Astrocyte (in vitro differentiated cells and primary cell): ENCODE results near the gene RABGAP1L. TPM values are rescaled to one million over a fixed set of nuclear protein-coding genes. Genes with fewer than 3 reads are reported as not detected.
A peak's percentile ranks its signal among the peaks of the same experiment; 100 is the strongest.

Experiments
- DNase-seq: peaks from one replicate; pipeline ENCODE4 v3.0.0-alpha.2; 2010; ENCODE audit warnings: low read depth
- FAIRE-seq: peaks from 2 replicates; lab custom pipeline; 2011; peaks lifted over from hg19 to GRCh38; lab: Jason Lieb, UNC
- H2AFZ ChIP-seq: 2 replicates; pipeline ENCODE4 v1.6.0; 2012; ENCODE audit warnings: low read depth, low read length, inconsistent platforms
- H3K27ac ChIP-seq: 2 replicates; pipeline ENCODE4 v1.5.1; 2011; ENCODE audit warnings: low read depth, low read length, inconsistent platforms
- H3K27me3 ChIP-seq: 2 replicates; pipeline ENCODE4 v1.6.0; 2011; ENCODE audit warnings: low read length, inconsistent platforms; ENCODE audit not compliant: insufficient read depth
- H3K36me3 ChIP-seq: 2 replicates; pipeline ENCODE4 v1.5.1; 2011; ENCODE audit warnings: low read length, inconsistent platforms; ENCODE audit not compliant: insufficient read depth
- H3K4me1 ChIP-seq: 2 replicates; pipeline ENCODE4 v1.5.1; 2011; ENCODE audit warnings: low read length, inconsistent platforms; ENCODE audit not compliant: insufficient read depth
- H3K4me2 ChIP-seq: 2 replicates; pipeline ENCODE4 v1.6.0; 2012; ENCODE audit warnings: low read length, inconsistent platforms
- H3K4me3 ChIP-seq: 2 replicates; pipeline ENCODE4 v1.5.1; 2011; ENCODE audit warnings: low read depth, mild to moderate bottlenecking, low read length, inconsistent platforms; ENCODE audit not compliant: insufficient read depth
- H3K79me2 ChIP-seq: 2 replicates; pipeline ENCODE4 v1.6.0; 2012; ENCODE audit warnings: mild to moderate bottlenecking, low read length, inconsistent platforms; ENCODE audit not compliant: insufficient read depth
- H3K9ac ChIP-seq: 2 replicates; pipeline ENCODE4 v1.6.0; 2012; ENCODE audit warnings: mild to moderate bottlenecking, low read length, inconsistent platforms
- H3K9me3 ChIP-seq: 2 replicates; pipeline ENCODE4 v1.5.1; 2012; ENCODE audit warnings: low read depth, mild to moderate bottlenecking, low read length, inconsistent platforms; ENCODE audit not compliant: insufficient read depth
- H4K20me1 ChIP-seq: 2 replicates; pipeline ENCODE4 v1.6.0; 2012; ENCODE audit warnings: low read length, inconsistent platforms; ENCODE audit not compliant: insufficient read depth
- H3K27ac Mint-ChIP-seq: one replicate; pipeline ENCODE4 v1.8.0; 2021; ENCODE audit warnings: mild to moderate bottlenecking, mixed read lengths; ENCODE audit not compliant: unreplicated experiment
- H3K27me3 Mint-ChIP-seq: one replicate; pipeline ENCODE4 v1.8.0; 2021; ENCODE audit warnings: low read depth, mixed read lengths; ENCODE audit not compliant: unreplicated experiment
- H3K36me3 Mint-ChIP-seq: one replicate; pipeline ENCODE4 v1.8.0; 2021; ENCODE audit warnings: low read depth, mixed read lengths; ENCODE audit not compliant: unreplicated experiment
- H3K4me1 Mint-ChIP-seq: one replicate; pipeline ENCODE4 v1.8.0; 2021; ENCODE audit warnings: low read depth, mixed read lengths; ENCODE audit not compliant: unreplicated experiment
- H3K4me3 Mint-ChIP-seq: one replicate; pipeline ENCODE4 v1.8.0; 2021; ENCODE audit warnings: mild to moderate bottlenecking, moderate library complexity, mixed read lengths; ENCODE audit not compliant: unreplicated experiment
- H3K9me3 Mint-ChIP-seq: one replicate; pipeline ENCODE4 v1.8.0; 2021; ENCODE audit warnings: mild to moderate bottlenecking, mixed read lengths; ENCODE audit not compliant: unreplicated experiment
- CTCF ChIP-seq: IDR thresholded peaks from 2 replicates; pipeline ENCODE4 v1.5.1; 2011; ENCODE audit warnings: low read depth, mild to moderate bottlenecking, inconsistent platforms, low read length, moderate library complexity; ENCODE audit not compliant: insufficient read depth
- EZH2 ChIP-seq: IDR thresholded peaks from 2 replicates; pipeline ENCODE4 v1.6.1; 2012; ENCODE audit warnings: mild to moderate bottlenecking, low read length, inconsistent platforms; ENCODE audit not compliant: insufficient read depth
- total RNA-seq: library from RNA; stranded (reverse); gene quantifications from 2 replicates; pipeline ENCODE4 v1.2.1, GENCODE V29; 2021

The RABGAP1L gene
- total RNA-seq, 1 donor from 2014 or later = 40.2 TPM

GRCh38 chr1:174971902-174972301 is 812.6 kb downstream of the RABGAP1L start:
- Histone ChIP-seq H3K4me2 (no peak overlapping the region), H2AFZ (no peak overlapping the region), H3K9me3 (no peaks in the 10 kb centered on the region), H4K20me1 (no peaks in the 10 kb centered on the region), H3K27ac (no peak overlapping the region), H3K9ac (no peak overlapping the region), H3K36me3 (no peaks in the 10 kb centered on the region), H3K27me3 (peaks cover 18% of the 10 kb centered on the region), H3K4me1 (peaks cover 33% of the 10 kb centered on the region), H3K79me2 (no peaks in the 10 kb centered on the region), H3K4me3 (no peak overlapping the region)
- Mint-ChIP-seq H3K4me3 (no peak overlapping the region), H3K36me3 (peaks cover 7% of the 10 kb centered on the region), H3K9me3 (no peaks in the 10 kb centered on the region), H3K27ac (peak overlapping the region; percentile 91), H3K4me1 (peaks cover 53% of the 10 kb centered on the region), H3K27me3 (no peaks in the 10 kb centered on the region)
- no peak for FAIRE-seq
- TF ChIP-seq EZH2 = no peak
- no peak for TF ChIP-seq CTCF
- DNase-seq = no peak

GRCh38 chr1:174974711-174975119 is 815.4 kb downstream of the RABGAP1L start:
- TF ChIP-seq CTCF (no peak), EZH2 (no peak)
- no peak overlapping the region for H3K4me3 ChIP-seq
- no peak overlapping the region for H3K27ac ChIP-seq
- Mint-ChIP-seq H3K4me3 (no peak overlapping the region), H3K36me3 (peaks cover 7% of the 10 kb centered on the region), H3K4me1 (peaks cover 37% of the 10 kb centered on the region), H3K9me3 (no peaks in the 10 kb centered on the region), H3K27ac (no peak overlapping the region), H3K27me3 (no peaks in the 10 kb centered on the region)
- no peaks in the 10 kb centered on the region for H3K79me2 ChIP-seq
- H4K20me1 ChIP-seq = no peaks in the 10 kb centered on the region
- H3K9me3 ChIP-seq = no peaks in the 10 kb centered on the region
- H3K9ac ChIP-seq = no peak overlapping the region
- H3K4me2 ChIP-seq = no peak overlapping the region
- DNase-seq = no peak
- no peaks in the 10 kb centered on the region for H3K36me3 ChIP-seq
- peaks cover 19% of the 10 kb centered on the region for H3K27me3 ChIP-seq
- FAIRE-seq = no peak
- H3K4me1 ChIP-seq = peaks cover 13% of the 10 kb centered on the region
- H2AFZ ChIP-seq = no peak overlapping the region

- Mint-ChIP-seq H3K4me1 (peaks cover 27% of the 10 kb centered on the region), H3K27ac (no peak overlapping the region), H3K4me3 (no peak overlapping the region), H3K9me3 (no peaks in the 10 kb centered on the region), H3K36me3 (peaks cover 7% of the 10 kb centered on the region), H3K27me3 (no peaks in the 10 kb centered on the region)
- no peak overlapping the region for H3K4me3 ChIP-seq
- H4K20me1 ChIP-seq = no peaks in the 10 kb centered on the region
- no peak overlapping the region for H2AFZ ChIP-seq
- FAIRE-seq (no peak), DNase-seq (no peak)
- H3K79me2 ChIP-seq = no peaks in the 10 kb centered on the region
- no peak overlapping the region for H3K4me2 ChIP-seq
- H3K4me1 ChIP-seq = peaks cover 7% of the 10 kb centered on the region
- peaks cover 19% of the 10 kb centered on the region for H3K27me3 ChIP-seq
- TF ChIP-seq EZH2 (no peak), CTCF (no peak)
- H3K27ac ChIP-seq = no peak overlapping the region
- H3K9me3 ChIP-seq = no peaks in the 10 kb centered on the region
- H3K9ac ChIP-seq = no peak overlapping the region
- no peaks in the 10 kb centered on the region for H3K36me3 ChIP-seq
Observed at GRCh38 chr1:174975764-174976163, 816.4 kb downstream of the RABGAP1L start.
